ENCODE measurements around the gene TCP11L1. TPM values are rescaled to one million over a fixed set of nuclear protein-coding genes. Genes with fewer than 3 reads are reported as not detected.
"Not testable (repeated sequence)": the region's sequence is repeated elsewhere in the genome, so short reads cannot be mapped to it uniquely, and the experiment has no call there.

TCP11L1 gene
- total RNA-seq, 1 donor: 9.2 TPM

GRCh38 chr11:33045551-33046255 lies 6.3 kb downstream of the TCP11L1 start:
- Histone ChIP-seq H3K9me3 (ENCODE audit: low read depth, low read length) (no peaks in the 10 kb centered on the region), H3K27me3 (ENCODE audit: insufficient read depth, low read length) (no peaks in the 10 kb centered on the region), H3K4me1 (ENCODE audit: insufficient read depth, low read length) (peaks cover 25% of the 10 kb centered on the region), H3K4me3 (ENCODE audit: low read length) (no peak overlapping the region)

- H3K9me3 ChIP-seq (ENCODE audit: low read depth, low read length); H3K27me3 ChIP-seq (ENCODE audit: insufficient read depth, low read length); H3K4me3 ChIP-seq (ENCODE audit: low read length): not testable (repeated sequence)
- peaks cover 40% of the 10 kb centered on the region for H3K4me1 ChIP-seq (ENCODE audit: insufficient read depth, low read length)
These were observed 9.3 kb downstream of the TCP11L1 start for GRCh38 chr11:33048701-33049100.

DNA sequence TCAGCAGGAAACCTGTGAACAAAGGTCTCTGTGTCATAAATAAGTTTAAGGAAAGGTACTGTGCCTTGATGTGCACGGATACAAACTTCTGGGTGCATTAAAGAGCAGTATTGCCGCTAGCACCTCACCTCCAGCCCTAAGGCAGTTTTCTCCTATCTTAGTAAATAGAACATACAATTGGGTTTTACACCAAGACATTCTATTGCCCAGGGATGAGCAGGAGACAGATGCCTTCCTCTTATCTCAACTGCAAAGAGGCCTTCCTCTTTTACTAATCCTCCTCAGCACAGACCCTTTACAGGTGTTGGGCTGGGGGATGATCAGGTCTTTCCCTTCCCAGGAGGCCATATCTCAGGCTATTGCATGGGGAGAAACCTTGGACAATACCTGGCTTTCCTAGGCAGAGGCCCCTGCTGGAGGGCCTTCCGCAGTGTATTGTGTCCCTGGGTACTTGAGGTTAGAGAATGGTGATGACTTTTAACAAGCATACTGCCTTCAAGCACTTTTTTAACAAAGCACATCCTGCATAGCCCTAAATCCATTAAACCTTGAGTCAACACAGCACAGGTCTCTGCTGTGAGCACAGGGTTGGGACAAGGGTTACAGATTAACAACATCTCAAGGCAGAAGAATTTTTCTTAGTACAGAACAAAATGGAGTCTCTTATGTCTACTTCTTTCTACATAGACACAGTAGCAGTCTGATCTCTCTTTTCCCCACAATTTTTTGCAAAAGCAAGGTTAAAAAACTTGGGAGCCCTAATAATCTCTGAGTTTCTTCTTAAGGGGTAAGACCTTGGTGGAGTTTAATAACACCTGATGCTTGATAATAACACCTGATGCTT lies 10.4 kb downstream of the TCP11L1 start:
- peaks cover 40% of the 10 kb centered on the region for H3K4me1 ChIP-seq (ENCODE audit: insufficient read depth, low read length)
- H3K27me3 ChIP-seq (ENCODE audit: insufficient read depth, low read length); H3K9me3 ChIP-seq (ENCODE audit: low read depth, low read length); H3K4me3 ChIP-seq (ENCODE audit: low read length): not testable (repeated sequence)

DNA sequence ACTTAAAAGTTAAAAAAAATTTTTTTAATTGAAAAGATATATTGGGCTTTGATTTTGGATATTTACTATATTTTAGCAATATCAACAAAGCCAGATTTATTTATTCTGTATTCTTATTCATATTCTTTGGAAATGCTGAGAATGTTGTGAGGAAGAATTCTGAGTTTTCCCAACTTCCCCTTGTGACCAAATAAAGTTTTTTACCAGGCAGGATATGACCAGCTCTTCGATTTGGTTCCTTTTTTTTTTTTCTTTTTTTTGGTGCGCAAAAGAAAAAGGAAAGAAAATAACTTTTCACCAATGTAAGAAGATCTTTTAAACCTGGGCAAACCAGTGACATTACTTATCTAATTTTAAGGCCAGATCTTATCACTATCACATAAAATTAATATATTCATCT lies 12.9 kb downstream of the TCP11L1 start:
- no peak overlapping the region for H3K4me3 ChIP-seq (ENCODE audit: low read length)
- no peaks in the 10 kb centered on the region for H3K9me3 ChIP-seq (ENCODE audit: low read depth, low read length)
- peaks cover 40% of the 10 kb centered on the region for H3K4me1 ChIP-seq (ENCODE audit: insufficient read depth, low read length)
- H3K27me3 ChIP-seq (ENCODE audit: insufficient read depth, low read length): no peaks in the 10 kb centered on the region

DNA sequence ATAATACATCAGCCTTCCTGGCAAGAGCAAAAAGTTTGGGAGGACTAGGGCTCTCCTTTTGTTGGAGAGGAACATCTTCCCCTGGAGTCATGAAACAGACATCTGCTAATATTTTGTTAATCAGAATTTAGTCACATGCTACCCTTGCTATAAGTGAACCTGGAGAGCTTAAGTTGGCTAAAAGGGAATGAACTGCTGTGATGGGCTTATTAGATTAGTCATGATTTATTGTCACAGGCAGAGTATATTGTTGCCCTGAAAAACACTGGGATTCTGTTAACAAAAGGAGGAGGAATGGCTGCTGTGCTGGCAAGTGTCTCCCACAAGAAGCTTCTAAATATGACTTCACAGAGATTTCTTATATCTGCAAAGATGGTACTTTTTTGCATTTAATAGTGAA lies 16.0 kb downstream of the TCP11L1 start:
- Histone ChIP-seq H3K27me3 (ENCODE audit: insufficient read depth, low read length) (no peaks in the 10 kb centered on the region), H3K4me3 (ENCODE audit: low read length) (no peak overlapping the region), H3K4me1 (ENCODE audit: insufficient read depth, low read length) (peaks cover 20% of the 10 kb centered on the region), H3K9me3 (ENCODE audit: low read depth, low read length) (no peaks in the 10 kb centered on the region)

GRCh38 chr11:33057284-33057683 lies 17.9 kb downstream of the TCP11L1 start:
- H3K4me1 ChIP-seq (ENCODE audit: insufficient read depth, low read length): peaks cover 10% of the 10 kb centered on the region
- H3K9me3 ChIP-seq (ENCODE audit: low read depth, low read length): no peaks in the 10 kb centered on the region
- no peak overlapping the region for H3K4me3 ChIP-seq (ENCODE audit: low read length)
- no peaks in the 10 kb centered on the region for H3K27me3 ChIP-seq (ENCODE audit: insufficient read depth, low read length)

DNA sequence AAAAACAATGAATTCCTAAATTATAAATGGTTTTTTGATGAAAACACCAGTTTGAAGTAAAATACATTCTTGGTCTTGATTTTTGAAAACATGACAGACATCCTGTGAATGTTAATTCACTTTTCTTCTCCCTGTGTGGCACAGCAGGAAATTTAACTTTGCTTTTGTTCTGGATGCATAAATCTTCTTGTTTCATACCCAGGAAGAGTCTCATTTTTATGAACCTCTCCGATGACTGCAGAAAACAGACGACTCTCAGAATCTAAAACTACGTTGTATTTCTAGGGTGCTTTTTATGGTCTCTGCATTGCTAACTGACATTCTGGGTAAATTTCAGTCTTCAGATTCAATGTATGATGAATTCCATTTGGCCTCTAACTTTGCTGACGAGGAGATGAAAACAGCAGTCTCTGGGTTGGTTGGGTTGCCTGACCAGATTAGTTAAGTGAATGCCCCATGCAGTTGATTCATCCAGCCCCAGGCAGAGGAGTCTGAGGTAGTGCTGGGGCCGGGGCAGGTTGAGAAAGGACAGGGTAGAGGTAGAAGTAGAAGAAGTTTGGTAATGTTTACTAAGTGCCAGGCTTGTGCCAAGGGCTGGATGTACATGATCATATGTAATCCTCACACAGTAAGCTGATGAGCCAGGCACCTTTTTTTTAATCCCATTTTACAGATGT lies 20.1 kb downstream of the TCP11L1 start:
- Histone ChIP-seq H3K9me3 (ENCODE audit: low read depth, low read length) (no peaks in the 10 kb centered on the region), H3K4me3 (ENCODE audit: low read length) (no peak overlapping the region), H3K4me1 (ENCODE audit: insufficient read depth, low read length) (peaks cover 22% of the 10 kb centered on the region), H3K27me3 (ENCODE audit: insufficient read depth, low read length) (no peaks in the 10 kb centered on the region)

DNA sequence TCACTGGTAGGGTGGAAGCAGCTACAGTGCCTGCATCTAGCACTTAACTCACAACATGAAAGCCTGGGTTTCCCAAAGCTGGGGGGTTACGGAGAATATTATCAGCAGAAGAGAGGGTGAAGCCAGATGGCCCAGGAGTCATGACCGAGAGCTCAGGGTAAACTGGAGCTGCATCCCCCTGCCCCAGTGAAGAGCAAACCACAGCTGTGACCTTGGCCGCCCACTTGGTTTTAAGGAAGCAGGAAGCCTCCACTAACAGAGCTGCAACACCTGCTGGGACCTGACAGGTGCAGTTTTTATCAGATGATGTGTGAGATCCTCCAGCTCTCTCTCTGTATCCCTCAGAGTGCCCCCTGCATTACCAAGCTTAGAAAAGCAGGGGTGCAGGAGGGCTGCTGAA lies 20.9 kb downstream of the TCP11L1 start:
- Histone ChIP-seq H3K27me3 (ENCODE audit: insufficient read depth, low read length) (no peaks in the 10 kb centered on the region), H3K4me3 (ENCODE audit: low read length) (no peak overlapping the region), H3K4me1 (ENCODE audit: insufficient read depth, low read length) (peaks cover 30% of the 10 kb centered on the region), H3K9me3 (ENCODE audit: low read depth, low read length) (no peaks in the 10 kb centered on the region)

DNA sequence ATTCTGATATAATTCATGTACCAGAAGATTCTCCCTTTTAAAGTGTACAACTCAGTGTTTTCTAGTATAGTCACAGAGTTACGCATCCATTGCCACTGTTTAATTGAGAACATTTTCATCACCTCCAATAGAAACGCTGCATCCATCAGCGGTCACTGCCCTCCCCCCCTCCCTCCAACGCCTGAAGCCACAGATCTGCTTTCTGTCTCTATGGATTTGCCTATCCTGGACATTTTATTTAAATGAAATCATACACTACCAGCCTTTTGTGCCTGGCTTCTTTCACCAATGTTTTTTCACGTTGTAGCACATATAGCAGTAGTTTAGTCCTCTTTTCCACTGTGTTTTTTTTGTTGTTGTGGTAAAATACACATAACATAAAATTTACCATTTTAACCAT lies 22.8 kb downstream of the TCP11L1 start:
- H3K4me3 ChIP-seq (ENCODE audit: low read length): no peak overlapping the region
- H3K27me3 ChIP-seq (ENCODE audit: insufficient read depth, low read length): no peaks in the 10 kb centered on the region
- H3K4me1 ChIP-seq (ENCODE audit: insufficient read depth, low read length): peaks cover 33% of the 10 kb centered on the region
- H3K9me3 ChIP-seq (ENCODE audit: low read depth, low read length): no peaks in the 10 kb centered on the region

DNA sequence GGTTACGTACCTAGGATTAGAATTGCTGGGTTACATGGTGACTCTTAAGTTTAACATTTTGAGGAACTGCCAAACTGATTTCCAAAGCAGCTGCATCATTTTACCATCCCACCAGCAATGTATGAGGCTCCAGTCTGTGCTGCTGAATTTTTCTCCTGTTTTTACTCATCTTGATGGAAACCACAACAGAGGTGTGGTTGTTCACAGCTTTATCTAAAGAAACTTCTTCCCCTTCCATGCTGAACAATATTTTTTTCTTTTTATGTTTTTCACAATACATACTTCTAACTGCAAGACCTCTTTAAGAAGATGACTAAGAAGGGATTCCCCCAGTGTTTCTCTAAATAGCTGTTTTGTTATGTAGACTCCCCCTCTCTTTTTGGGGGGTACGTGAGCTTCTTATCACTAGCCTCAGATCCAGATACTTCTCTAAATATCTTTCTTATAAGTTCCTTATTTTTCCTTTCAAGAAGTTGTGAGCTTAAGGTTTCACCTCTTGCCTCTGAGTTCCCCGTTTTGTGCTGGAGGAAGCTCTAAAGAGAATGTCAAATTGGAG lies 24.0 kb downstream of the TCP11L1 start:
- no peaks in the 10 kb centered on the region for H3K9me3 ChIP-seq (ENCODE audit: low read depth, low read length)
- no peaks in the 10 kb centered on the region for H3K27me3 ChIP-seq (ENCODE audit: insufficient read depth, low read length)
- H3K4me3 ChIP-seq (ENCODE audit: low read length): no peak overlapping the region
- H3K4me1 ChIP-seq (ENCODE audit: insufficient read depth, low read length): peaks cover 33% of the 10 kb centered on the region

- Histone ChIP-seq H3K27me3 (ENCODE audit: insufficient read depth, low read length) (no peaks in the 10 kb centered on the region), H3K4me1 (ENCODE audit: insufficient read depth, low read length) (peaks cover 33% of the 10 kb centered on the region), H3K9me3 (ENCODE audit: low read depth, low read length) (no peaks in the 10 kb centered on the region), H3K4me3 (ENCODE audit: low read length) (no peak overlapping the region)
These were observed 24.9 kb downstream of the TCP11L1 start for GRCh38 chr11:33064033-33064825.

DNA sequence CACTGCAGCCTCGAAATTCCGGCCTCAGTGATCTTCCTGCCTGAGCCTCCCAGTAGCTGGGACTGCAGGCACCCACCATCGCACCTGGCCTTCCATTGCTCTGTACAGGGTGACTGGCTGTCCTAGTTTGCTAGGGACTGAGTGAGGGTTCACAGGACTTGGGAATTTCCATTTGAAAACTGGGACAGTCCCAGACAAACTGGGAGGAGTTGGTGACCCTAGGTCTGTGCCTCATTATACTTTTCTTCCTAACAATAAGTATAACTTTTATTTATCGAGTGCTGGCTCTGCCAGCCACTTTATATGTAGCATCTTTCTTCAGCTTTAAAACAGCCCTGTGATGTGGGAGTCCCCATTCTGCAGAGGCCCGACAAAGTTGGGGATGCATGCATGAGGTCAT lies 25.5 kb downstream of the TCP11L1 start:
- Histone ChIP-seq H3K4me3 (ENCODE audit: low read length) (no peak overlapping the region), H3K9me3 (ENCODE audit: low read depth, low read length) (no peaks in the 10 kb centered on the region), H3K4me1 (ENCODE audit: insufficient read depth, low read length) (peaks cover 33% of the 10 kb centered on the region), H3K27me3 (ENCODE audit: insufficient read depth, low read length) (no peaks in the 10 kb centered on the region)

- no peak overlapping the region for H3K4me3 ChIP-seq (ENCODE audit: low read length)
- peaks cover 33% of the 10 kb centered on the region for H3K4me1 ChIP-seq (ENCODE audit: insufficient read depth, low read length)
- H3K27me3 ChIP-seq (ENCODE audit: insufficient read depth, low read length): no peaks in the 10 kb centered on the region
- no peaks in the 10 kb centered on the region for H3K9me3 ChIP-seq (ENCODE audit: low read depth, low read length)
These were observed 26.2 kb downstream of the TCP11L1 start for GRCh38 chr11:33065445-33066178.

GRCh38 chr11:33067294-33067693 lies 27.9 kb downstream of the TCP11L1 start:
- no peaks in the 10 kb centered on the region for H3K27me3 ChIP-seq (ENCODE audit: insufficient read depth, low read length)
- H3K4me3 ChIP-seq (ENCODE audit: low read length): no peak overlapping the region
- no peaks in the 10 kb centered on the region for H3K9me3 ChIP-seq (ENCODE audit: low read depth, low read length)
- peaks cover 33% of the 10 kb centered on the region for H3K4me1 ChIP-seq (ENCODE audit: insufficient read depth, low read length)

Measured in mononuclear cell (primary cell).